ENCODE measurements around the gene CCDC157. TPM values are rescaled to one million over a fixed set of nuclear protein-coding genes. Genes with fewer than 3 reads are reported as not detected.
"Not testable (repeated sequence)": the region's sequence is repeated elsewhere in the genome, so short reads cannot be mapped to it uniquely, and the experiment has no call there.

The CCDC157 gene
- total RNA-seq, 1 experiment from 2014 or later = 4.9 TPM

- no peaks in the 10 kb centered on the region for H3K27me3 Mint-ChIP-seq (ENCODE audit: insufficient read depth, unreplicated experiment)
- H3K4me1 ChIP-seq = no peaks in the 10 kb centered on the region
- no peak for DNase-seq
- POLR2A ChIA-PET = no interaction called here
- no TSS peak for BruUV-seq (replicated peaks)
- H3K27ac Mint-ChIP-seq (ENCODE audit: unreplicated experiment) = no peak overlapping the region
- peaks cover 73% of the 10 kb centered on the region for H3K36me3 Mint-ChIP-seq (ENCODE audit: insufficient read depth, unreplicated experiment)
- no peaks in the 10 kb centered on the region for H3K4me1 Mint-ChIP-seq (ENCODE audit: low read depth, unreplicated experiment)
- H3K9me3 ChIP-seq = no peaks in the 10 kb centered on the region
- intact Hi-C loops (cut with micrococcal nuclease; ENCODE audit: unreplicated experiment) = no loop called here
- TF ChIP-seq CTCF (IDR thresholded peaks at IDR 0.05; ENCODE audit: insufficient read depth in 1 of 2, low read depth in 1 of 2, low read length in 1 of 2, severe bottlenecking in 1 of 2, unreplicated experiment in 1 of 2) = no peak
- no peak overlapping the region for H3K4me3 ChIP-seq (ENCODE audit: low read depth, low read length)
- peaks cover 2% of the 10 kb centered on the region for H3K36me3 ChIP-seq (ENCODE audit: control insufficient read depth, insufficient read depth, low read length)
- H3K27me3 ChIP-seq (replicated peaks; ENCODE audit: control insufficient read depth, insufficient read depth, low read length) = no peaks in the 10 kb centered on the region
- H3K4me3 Mint-ChIP-seq (ENCODE audit: unreplicated experiment) = no peak overlapping the region
- no peaks in the 10 kb centered on the region for H3K9me3 Mint-ChIP-seq (ENCODE audit: unreplicated experiment)
- CTCF ChIA-PET = no interaction called here
Measured at GRCh38 chr22:30335236-30335635, 21.6 kb upstream of the CCDC157 start.

GRCh38 chr22:30336752-30337460 is 19.9 kb upstream of the CCDC157 start:
- DNase-seq = no peak
- Mint-ChIP-seq H3K4me1 (ENCODE audit: low read depth, unreplicated experiment) (no peaks in the 10 kb centered on the region), H3K27ac (ENCODE audit: unreplicated experiment) (no peak overlapping the region), H3K4me3 (ENCODE audit: unreplicated experiment) (no peak overlapping the region), H3K9me3 (ENCODE audit: unreplicated experiment) (no peaks in the 10 kb centered on the region), H3K27me3 (ENCODE audit: insufficient read depth, unreplicated experiment) (no peaks in the 10 kb centered on the region), H3K36me3 (ENCODE audit: insufficient read depth, unreplicated experiment) (peaks cover 78% of the 10 kb centered on the region)
- CTCF ChIA-PET = no interaction called here
- intact Hi-C loops (cut with micrococcal nuclease; ENCODE audit: unreplicated experiment) = no loop called here
- no peaks in the 10 kb centered on the region for H3K27me3 ChIP-seq (replicated peaks; ENCODE audit: control insufficient read depth, insufficient read depth, low read length)
- POLR2A ChIA-PET = interaction anchor here (0.5 kb wide), 1 partner anchor 9 kb away, joined by 3 read pairs; no protein-coding TSS in a partner anchor
- H3K4me1 ChIP-seq = no peaks in the 10 kb centered on the region
- H3K4me3 ChIP-seq (ENCODE audit: low read depth, low read length) = no peak overlapping the region
- H3K36me3 ChIP-seq (ENCODE audit: control insufficient read depth, insufficient read depth, low read length) = peaks cover 3% of the 10 kb centered on the region
- H3K9me3 ChIP-seq = no peaks in the 10 kb centered on the region
- TF ChIP-seq CTCF (IDR thresholded peaks at IDR 0.05; ENCODE audit: insufficient read depth in 1 of 2, low read depth in 1 of 2, low read length in 1 of 2, severe bottlenecking in 1 of 2, unreplicated experiment in 1 of 2) = no peak
- BruUV-seq (replicated peaks) = no TSS peak

GRCh38 chr22:30337461-30337778 is 19.4 kb upstream of the CCDC157 start:
- no peak for TF ChIP-seq CTCF (IDR thresholded peaks at IDR 0.05; ENCODE audit: insufficient read depth in 1 of 2, low read depth in 1 of 2, low read length in 1 of 2, severe bottlenecking in 1 of 2, unreplicated experiment in 1 of 2)
- intact Hi-C loops (cut with micrococcal nuclease; ENCODE audit: unreplicated experiment) = no loop called here
- ChIA-PET POLR2A (interaction anchor here (0.5 kb wide), 1 partner anchor 10 kb away, joined by 3 read pairs; no protein-coding TSS in a partner anchor), CTCF (no interaction called here)
- BruUV-seq (replicated peaks) = no TSS peak
- H3K9me3 ChIP-seq = no peaks in the 10 kb centered on the region
- H3K4me3 ChIP-seq (ENCODE audit: low read depth, low read length) = no peak overlapping the region
- no peak overlapping the region for H3K27ac Mint-ChIP-seq (ENCODE audit: unreplicated experiment)
- H3K4me1 Mint-ChIP-seq (ENCODE audit: low read depth, unreplicated experiment) = no peaks in the 10 kb centered on the region
- H3K36me3 ChIP-seq (ENCODE audit: control insufficient read depth, insufficient read depth, low read length) = peaks cover 3% of the 10 kb centered on the region
- no peaks in the 10 kb centered on the region for H3K27me3 Mint-ChIP-seq (ENCODE audit: insufficient read depth, unreplicated experiment)
- DNase-seq = no peak
- no peaks in the 10 kb centered on the region for H3K4me1 ChIP-seq
- H3K4me3 Mint-ChIP-seq (ENCODE audit: unreplicated experiment) = no peak overlapping the region
- H3K9me3 Mint-ChIP-seq (ENCODE audit: unreplicated experiment) = no peaks in the 10 kb centered on the region
- no peaks in the 10 kb centered on the region for H3K27me3 ChIP-seq (replicated peaks; ENCODE audit: control insufficient read depth, insufficient read depth, low read length)
- H3K36me3 Mint-ChIP-seq (ENCODE audit: insufficient read depth, unreplicated experiment) = peaks cover 83% of the 10 kb centered on the region

GRCh38 chr22:30338341-30338740 is 18.5 kb upstream of the CCDC157 start:
- H3K27me3 ChIP-seq (replicated peaks; ENCODE audit: control insufficient read depth, insufficient read depth, low read length); H3K9me3 Mint-ChIP-seq (ENCODE audit: unreplicated experiment); H3K36me3 ChIP-seq (ENCODE audit: control insufficient read depth, insufficient read depth, low read length); POLR2A ChIA-PET; BruUV-seq (replicated peaks); H3K27ac Mint-ChIP-seq (ENCODE audit: unreplicated experiment); H3K9me3 ChIP-seq; H3K4me3 ChIP-seq (ENCODE audit: low read depth, low read length); H3K27me3 Mint-ChIP-seq (ENCODE audit: insufficient read depth, unreplicated experiment); intact Hi-C loops (cut with micrococcal nuclease; ENCODE audit: unreplicated experiment); H3K4me1 Mint-ChIP-seq (ENCODE audit: low read depth, unreplicated experiment); H3K4me1 ChIP-seq; DNase-seq; H3K4me3 Mint-ChIP-seq (ENCODE audit: unreplicated experiment): not testable (repeated sequence)
- CTCF ChIA-PET = interaction anchor here (0.5 kb wide), 1 partner anchor 11 kb away, joined by 3 read pairs; no protein-coding TSS in a partner anchor
- H3K36me3 Mint-ChIP-seq (ENCODE audit: insufficient read depth, unreplicated experiment) = peaks cover 90% of the 10 kb centered on the region

Data from Caco-2 (cell line).